ENCODE measurements around the gene PDXDC1.
"Not testable (repeated sequence)": the region's sequence is repeated elsewhere in the genome, so short reads cannot be mapped to it uniquely, and the experiment has no call there.

The PDXDC1 gene

DNA sequence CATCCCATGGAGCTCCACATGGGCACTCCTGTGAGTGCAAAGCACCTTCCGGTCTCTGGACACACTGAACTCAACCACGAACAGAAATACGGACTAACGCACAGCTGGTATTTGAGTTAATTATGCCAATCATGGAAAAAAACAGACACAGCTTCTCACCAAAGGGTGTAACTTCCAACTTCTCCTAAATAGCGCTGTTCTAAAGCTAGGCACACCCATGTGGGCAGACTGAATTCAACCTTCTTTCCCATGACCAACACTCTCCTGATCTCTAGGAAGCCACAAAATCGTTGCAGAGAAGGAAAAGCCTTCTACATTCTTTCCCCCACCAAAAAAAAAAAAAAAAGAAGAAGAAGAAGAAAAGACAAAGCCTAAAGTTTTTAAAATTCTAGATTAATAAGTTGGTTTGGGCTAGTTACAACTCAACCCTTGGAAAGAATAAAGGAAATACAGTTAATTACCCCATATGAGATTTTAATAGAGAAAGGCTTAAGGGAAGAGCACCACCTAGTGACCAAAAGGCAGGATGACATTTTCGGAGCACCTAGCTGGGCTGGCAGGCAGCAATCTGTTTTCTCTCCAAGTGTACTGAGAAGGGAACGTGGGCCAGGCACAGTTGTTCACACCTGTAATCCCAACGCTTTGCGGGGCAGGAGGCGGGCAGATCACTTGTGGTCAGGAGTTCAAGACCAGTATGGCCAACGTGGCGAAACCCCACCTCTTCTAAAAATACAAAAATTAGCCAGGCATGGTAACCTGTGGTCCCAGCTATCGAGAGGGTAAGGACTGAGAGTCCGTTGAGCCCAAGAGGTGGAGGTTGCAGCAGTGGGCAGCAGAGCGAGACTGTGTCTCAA is 97.3 kb downstream of the PDXDC1 start:
- not testable (repeated sequence) for DNase-seq (ENCODE audit: low read depth in 2 of 2)

DNA sequence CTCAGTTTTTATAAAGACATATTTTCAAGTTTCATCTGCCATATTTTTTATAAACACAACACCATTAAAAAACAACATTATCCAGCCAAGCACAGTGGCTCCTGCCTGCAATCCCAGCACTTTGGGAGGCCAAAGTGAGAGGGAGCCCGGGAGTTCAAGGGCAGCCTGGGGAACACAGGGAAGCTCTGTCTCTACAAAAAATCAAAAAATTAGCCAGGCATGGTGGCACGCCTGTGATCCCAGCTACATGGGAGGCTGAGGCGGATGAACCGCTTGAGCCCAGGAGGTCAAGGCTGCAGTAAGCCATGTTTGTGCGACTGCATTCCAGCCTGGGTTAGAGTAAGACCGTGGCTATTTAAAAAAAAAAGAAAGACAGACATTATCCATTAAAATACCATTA is 98.3 kb downstream of the PDXDC1 start:
- DNase-seq (ENCODE audit: low read depth in 2 of 2) = no peak

DNA sequence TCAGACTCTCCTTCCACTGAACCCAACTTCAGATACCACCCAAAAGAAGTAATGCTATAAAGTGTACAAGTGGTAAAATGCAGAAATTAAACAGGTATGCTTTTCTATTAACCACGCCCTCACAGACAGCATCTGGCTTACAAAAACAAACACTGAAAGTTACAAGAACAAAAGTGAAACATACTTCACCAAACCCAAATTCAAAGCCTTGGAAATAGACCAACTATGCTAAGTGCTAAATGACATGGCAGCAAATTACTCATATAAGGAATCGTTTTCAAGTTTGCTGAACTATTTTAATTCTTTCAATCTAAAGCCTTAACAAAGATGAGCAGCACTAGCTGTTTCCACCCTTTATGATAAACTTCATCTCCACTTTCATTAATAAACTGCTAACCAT is 101.3 kb downstream of the PDXDC1 start:
- not testable (repeated sequence) for DNase-seq (ENCODE audit: low read depth in 2 of 2)

DNA sequence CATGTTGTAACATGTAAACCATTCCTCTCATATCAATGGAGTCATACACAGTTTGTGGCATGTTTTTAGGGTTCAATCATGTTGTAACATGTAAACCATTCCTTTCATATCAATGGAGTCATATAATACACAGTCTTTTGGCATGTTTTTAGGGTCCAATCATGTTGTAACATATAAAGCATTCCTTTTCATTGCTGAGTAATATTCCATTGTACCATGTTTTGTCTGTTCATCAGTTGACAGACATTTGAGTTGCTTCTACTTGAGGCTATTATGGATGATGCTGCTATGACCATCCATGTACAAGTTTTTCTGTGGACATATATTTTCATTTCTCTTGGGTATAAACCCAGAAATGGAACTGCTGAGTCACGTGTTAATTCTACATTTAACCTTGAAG is 106.1 kb downstream of the PDXDC1 start:
- DNase-seq (ENCODE audit: low read depth in 2 of 2) = not testable (repeated sequence)

DNA sequence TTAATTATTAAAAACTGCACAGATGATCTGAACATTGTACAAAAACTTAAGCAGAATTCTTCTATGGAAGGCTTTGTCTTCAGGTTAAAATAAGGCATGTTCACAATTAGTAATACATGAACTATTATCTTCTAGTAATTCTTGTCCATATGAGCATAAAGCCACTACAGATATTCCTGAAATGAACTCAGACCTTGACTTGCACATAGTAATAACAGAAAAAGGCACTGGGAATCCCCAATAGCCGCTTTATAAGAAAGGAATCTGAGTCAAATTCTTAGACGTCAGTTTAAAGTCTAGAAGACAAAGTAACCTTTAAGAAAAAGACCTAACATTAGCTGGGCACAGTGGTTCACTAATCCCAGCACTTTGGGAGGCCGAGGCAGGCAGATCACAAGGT is 108.0 kb downstream of the PDXDC1 start:
- DNase-seq (ENCODE audit: low read depth in 2 of 2) = not testable (repeated sequence)

DNA sequence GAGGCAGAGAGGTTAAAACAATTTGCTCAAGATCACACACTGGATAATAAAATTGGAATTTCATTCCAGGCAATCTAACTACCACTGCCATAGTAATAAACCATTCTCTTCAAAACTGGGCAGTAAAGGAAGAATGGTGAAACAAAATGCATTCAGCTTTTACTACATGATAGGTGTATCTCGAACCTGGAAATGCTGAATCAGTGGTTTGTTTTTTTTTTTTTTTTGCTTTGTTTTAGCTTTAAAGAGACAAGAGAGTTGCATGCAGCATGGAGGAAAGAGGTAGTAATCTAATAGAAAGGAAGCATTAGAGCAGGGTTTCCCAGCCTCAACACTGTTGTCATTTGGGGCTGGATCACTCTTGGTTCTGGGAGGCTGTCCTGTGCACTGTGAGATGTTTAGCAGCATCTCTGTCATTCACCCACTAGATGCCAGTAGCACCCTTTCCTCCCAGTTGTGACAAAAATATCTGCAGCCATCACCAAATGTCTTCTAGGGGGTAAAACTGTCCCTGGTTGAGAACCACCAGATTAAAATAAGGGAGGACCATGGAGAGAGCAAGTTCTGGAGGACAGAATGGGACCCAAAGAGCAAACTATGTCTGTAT is 115.9 kb downstream of the PDXDC1 start:
- DNase-seq (ENCODE audit: low read depth in 2 of 2) = not testable (repeated sequence)

DNA sequence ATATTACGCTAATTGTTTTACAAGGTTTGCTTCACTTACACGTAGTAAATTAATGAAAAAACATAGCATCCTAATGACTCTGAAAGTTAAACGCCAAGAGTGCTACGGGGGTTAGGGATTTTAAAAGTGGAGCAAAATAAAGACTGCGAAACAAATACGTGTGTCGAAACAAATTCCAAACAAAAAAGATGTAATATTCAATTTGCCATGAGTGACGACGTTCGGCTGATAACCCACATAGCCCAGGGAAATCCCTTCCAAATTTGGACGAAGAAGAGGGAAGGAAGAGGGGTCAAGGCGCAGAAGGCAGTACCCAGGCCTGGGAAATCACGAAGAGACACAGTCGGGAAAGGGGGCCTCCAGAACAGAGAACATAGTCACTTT is 118.7 kb downstream of the PDXDC1 start:
- not testable (repeated sequence) for DNase-seq (ENCODE audit: low read depth in 2 of 2)

DNA sequence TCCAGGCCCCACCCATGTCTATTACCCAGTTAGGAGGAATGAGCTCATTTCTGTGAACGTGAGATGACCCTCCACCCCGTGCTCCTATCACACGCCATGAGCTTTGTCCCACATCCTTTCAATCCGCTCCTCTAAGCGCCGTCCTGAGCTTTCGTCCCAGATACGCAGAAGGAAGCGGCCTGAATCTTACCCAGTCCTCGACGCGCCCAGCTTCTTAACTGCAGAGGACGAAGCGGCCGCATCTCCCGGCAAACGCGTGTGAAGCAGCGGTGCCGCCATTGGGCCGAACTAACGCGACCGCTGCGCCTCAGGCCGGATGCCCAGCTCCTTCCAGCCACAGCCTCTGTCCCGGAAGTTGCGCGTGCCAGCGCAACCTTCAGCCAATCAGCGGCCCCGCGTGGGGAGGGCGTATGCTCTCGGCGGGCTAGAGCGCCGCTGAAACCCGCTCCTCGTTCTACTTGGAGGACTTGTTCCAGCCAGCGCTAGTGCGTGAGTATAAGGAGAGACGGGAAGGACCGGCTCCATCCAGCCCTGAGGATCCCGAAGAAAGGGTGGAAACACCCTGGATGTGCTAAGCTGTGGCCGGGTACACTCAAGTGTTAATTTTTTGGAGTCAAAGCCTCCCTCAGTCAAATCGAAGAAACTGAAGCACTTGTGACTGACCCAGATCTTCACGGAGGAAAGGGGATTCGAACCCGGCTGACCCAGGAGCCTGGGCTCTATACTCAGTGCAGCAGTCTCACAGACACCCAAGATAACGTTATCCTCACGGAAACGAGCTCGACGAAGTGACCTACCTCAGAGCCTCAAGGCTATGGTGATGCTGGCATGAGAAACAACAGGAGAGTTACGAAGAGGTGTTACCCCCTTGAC is 119.4 kb downstream of the PDXDC1 start, which contains the start of gene RRN3:
Gene RRN3, minus strand, starts transcription at position 318 of the 873 bp plus-strand sequence. Its CDS starts 39 bp downstream, at position 279.
- DNase-seq (ENCODE audit: low read depth in 2 of 2) = peak; percentile 68 to 70

DNA sequence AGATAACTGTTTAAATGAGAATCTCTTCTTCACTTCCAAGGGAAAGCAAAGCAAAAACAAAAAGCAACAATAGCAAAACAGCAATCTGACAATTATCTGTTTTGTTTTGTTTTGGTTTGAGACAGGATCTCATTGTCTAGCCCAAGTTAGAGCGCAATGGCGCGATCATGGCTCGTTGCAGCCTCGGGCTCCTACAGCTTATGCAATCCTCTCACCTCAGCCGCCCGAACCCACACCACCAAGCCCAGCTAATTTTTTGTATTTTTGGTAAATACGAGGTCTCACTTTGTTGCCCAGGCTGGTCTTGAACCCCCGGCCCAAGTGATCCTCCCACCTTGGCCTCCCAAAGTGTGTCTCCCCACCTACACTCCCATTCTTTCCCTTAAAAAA is 121.8 kb downstream of the PDXDC1 start:
- DNase-seq (ENCODE audit: low read depth in 2 of 2) = not testable (repeated sequence)

DNA sequence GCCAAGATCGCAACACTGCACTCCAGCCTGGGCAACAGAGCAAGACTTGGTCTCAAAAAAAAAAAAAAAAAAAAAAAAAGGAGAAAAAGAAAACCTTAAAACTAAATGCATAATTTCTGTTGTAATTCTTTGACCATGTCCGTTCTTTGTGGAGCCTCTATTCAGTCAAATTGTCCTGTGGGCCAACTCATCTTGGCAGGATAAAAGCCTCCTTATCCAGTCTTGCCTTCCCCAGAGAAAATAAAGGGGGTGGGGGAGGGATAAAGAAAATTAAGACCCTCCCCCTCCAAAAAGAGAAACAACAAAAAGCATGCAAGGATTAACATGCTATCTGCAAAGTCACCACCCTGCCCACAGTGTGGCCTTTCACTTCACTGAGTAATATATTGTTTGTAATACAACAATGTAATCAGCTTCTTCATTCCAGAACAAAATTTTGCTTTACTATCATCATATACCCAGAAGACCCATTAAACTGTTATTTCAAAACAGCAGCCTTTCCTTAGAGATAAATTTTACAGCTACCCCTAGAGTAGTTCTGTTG is 124.6 kb downstream of the PDXDC1 start:
- not testable (repeated sequence) for DNase-seq (ENCODE audit: low read depth in 2 of 2)

DNA sequence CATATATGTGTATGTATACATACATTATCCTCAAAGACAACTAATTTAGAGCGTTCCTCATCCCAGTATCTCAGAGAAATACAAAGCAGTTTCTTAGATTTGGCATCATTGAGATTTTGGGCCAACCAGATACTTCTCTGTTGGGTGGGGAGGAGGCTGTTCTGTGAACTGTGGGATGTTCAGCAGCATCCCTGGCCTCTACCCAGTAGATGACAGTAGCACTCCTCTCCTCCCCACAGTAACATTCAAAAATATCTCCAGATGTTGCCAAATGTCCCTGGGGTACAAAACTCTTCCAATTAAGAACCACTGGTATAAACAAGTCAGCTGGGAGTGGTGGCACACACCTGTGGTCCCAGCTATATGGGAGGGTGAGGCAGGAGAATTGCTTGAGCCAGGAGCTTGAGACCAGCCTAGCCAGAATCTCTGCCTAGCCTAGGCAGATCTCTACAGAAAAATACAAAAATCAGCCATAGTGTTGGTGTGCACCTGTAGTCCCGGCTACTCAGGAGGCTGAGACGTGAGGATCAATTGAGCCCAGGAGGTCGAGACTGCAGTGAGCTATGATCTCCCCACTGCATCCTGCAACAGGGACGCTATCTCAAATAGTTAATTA is 125.7 kb downstream of the PDXDC1 start:
- not testable (repeated sequence) for DNase-seq (ENCODE audit: low read depth in 2 of 2)

DNA sequence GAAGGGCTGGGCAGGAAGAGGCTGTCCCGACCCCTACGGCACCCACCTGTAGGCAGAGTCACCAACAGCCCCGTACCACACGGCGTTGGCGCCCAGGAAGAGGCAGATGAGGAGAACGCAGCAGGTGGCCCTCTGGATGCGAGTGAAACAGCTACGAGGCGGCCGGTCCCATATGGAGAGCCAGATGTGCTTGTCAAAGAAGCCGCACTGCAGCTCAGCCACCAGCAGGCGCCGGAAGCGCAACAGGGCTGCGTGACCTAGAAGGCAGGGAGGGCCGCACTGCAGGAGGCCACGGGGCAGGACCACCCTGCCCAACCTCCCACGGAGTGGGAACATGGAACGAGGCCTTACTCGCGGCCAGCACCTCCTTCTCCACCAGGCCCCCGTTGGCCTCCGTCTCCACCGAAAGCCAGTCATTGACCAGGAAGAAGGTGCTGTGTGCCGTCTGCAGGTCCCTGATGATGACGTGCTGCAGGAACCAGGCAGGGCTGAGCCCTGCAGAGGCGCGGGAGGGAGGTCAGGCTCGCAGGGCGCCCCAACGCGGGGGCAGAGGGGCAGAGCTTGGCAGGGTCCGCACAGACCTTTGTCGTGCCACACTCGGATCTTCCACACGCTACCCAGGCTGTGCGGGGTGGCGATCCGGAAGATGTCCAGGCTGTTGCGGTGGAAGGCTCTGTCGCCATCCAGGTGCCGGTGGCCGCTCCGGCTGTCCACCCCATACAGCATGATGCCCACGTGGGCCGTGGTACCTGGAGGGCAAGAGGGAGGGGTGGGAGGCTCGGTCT is 153.0 kb downstream of the PDXDC1 start:
- not testable (repeated sequence) for DNase-seq (ENCODE audit: low read depth in 2 of 2)

DNA sequence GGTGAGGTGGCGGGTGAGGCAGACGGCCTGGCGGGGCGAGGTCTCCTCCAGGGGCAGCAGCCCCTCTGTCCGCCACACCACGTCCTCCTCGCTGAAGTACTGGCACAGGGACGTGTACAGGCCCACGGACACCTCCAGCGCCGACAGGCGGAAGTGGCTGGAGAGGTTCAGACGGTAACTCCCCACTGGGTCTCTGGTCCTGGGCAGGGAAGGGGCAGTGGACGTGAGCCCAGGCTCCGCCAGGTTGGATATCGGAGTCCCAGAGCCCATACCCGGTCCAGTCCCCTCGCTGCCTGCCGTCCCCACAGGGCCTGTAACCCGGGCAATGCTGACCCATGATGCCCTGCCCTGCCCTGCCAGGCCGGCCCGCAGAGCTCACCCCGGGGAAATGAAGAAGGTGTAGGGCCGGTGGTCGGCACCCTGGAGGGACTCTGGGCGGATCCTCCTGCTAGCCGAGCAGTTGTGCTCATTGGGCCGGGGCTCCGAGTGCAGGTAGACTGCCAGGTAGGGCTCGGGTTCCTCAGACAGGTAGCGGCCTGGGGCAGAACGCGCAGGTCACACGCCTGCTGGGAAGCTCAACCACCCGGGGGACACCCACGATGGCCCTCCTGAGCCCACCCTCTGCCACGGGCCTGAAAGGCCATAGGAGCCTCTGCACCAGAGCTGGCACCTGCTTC is 155.6 kb downstream of the PDXDC1 start:
- not testable (repeated sequence) for DNase-seq (ENCODE audit: low read depth in 2 of 2)

DNA sequence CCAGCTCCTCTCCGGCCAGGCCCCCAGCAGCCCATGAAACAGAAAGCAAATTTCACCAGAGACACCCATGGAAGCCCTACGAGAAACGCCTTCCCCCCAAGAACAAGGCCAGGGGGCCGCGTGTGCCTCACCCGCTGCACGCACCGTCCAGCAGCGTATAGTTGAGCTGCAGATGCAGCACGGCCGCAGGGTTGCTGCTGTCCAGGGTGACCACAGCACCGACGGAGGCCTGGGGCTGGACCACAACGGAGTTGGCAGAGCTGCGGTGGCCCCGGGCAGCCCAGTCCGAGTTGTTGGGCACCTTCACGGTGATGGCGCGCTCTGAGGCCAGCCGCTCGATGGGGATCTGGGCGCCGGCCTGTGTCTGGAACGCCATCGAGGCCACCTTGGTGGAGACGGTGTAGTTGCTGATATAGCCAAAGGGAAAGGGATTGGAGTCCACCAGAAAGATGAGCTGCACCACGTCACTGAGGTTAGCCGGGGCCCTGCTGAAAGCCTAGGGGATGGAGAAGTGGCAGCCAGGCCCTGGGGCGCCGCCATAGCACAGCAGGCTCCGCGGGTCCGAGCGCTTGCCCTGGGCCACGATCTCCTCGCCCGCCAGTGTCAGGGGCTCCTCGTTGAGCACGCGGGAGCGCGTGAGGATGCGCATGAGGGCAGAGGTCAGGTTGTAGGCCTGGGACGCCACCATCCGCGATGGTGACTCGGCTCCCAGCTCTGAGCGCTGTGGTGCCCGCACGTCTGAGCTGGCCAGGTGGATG is 156.3 kb downstream of the PDXDC1 start:
- not testable (repeated sequence) for DNase-seq (ENCODE audit: low read depth in 2 of 2)

DNA sequence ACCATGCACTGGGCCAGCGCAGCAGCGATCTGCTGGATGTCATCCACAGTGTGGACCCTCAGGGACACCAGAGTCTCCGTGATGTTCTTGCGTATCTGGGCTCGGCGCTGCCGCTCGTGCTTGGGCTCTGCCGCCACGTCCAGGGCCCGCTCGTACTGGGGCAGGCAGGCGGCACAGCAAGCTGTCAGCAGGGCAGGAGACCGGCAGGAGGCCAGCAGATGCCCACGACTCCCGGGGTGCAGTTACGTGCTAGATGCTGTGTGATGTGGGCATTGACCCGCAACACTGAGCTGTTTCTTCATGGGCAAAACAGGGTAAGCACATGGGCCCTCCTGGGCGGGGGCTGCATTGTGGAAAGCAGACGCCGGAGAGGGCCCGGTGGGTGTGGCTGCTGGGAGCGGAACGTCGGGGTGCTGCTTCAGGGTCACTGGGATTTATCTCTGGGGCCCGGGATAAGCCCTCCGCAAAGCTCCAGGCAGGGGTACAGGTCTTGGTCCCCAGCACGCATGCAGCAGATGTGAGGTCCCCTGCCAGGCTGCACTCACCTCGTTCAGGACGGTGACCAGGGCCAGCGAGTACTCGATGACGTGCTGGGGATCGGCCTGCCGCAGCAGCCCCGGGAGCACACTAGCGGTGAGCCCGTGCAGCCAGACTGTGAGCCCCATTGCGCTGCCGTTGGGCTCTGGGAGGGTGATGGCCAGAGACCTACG is 158.0 kb downstream of the PDXDC1 start:
- DNase-seq (ENCODE audit: low read depth in 2 of 2) = not testable (repeated sequence)

DNA sequence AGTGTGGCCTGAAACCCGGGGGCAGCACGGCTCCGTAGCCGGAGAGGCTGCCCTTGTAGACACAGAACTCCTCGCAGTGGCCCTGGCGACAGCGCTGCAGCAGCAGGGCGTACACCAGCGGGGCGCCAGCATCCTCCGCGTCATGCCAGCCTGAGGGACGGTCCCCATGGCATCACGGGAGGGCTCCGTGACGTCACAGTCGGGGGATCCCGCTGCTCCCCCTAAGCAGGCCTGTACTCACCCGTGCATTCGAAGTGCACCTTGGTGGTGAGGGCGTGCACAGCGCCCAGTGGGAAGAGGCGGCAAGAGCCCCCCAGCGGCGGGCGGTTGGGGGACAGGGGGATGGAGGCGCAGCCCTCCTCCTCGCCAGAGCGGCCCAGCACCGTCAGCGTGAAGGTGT is 158.7 kb downstream of the PDXDC1 start:
- not testable (repeated sequence) for DNase-seq (ENCODE audit: low read depth in 2 of 2)

DNA sequence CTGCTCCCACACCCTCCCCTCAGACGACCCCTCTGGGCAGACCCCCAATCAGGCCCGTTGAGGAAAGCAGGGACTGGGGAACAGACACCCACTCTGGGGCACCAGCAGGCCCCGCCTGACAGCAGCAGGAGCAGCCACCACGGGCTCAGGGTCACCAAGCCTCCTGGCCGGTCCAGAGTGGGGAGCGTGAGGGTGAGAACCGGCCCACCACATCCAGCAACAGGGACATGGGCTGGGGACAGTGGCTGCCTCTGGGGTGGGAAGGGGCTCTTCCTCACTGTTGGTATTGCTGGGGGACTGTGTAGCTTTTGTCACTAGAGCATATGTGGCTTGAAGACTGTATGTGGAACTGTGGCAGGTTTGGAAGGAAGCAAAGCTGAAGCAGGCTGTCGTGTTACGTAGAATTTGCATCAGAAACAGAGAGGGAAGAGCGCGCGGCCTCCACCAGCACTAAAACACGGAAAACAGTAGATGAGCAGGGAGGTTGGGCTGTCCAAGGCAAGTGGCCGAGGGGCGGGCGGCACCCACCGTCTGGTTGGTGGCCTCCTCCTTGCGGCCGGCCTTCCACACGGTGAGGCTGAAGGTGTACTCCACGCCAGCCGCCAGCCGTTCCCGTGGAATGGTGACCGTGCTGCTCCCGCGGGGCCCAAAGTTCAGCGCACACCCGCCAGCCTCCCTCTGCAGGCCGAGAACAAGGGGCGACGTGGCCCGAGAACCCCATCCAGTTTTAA is 160.1 kb downstream of the PDXDC1 start:
- DNase-seq (ENCODE audit: low read depth in 2 of 2) = not testable (repeated sequence)
